Measurements from ENCODE around the gene OPHN1.

DNA sequence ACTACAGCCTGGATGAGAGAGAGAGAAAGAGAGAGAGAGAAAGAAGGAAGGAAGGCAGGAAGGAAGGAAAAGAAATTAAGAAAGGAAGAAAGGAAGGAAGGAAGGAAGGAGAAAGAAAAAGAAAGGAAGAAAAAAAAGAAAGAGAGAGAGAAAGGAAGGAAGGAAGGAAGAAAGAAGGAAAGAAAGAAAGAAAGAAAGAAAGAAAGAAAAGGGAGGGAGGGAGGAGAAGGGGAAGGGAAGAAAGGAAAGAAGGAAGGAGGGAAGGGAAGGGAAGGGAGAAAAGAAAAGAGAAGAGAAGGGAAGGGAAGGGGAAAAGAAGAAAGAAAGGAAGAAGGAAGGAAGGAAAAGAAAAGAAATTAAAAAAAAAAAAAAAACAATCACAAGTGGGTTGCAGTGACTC lies 146.3 kb downstream of the OPHN1 start:
- no peak for TF ChIP-seq POLR2A (IDR thresholded peaks at IDR 0.05)
- TF ChIP-seq, protein P1, sequence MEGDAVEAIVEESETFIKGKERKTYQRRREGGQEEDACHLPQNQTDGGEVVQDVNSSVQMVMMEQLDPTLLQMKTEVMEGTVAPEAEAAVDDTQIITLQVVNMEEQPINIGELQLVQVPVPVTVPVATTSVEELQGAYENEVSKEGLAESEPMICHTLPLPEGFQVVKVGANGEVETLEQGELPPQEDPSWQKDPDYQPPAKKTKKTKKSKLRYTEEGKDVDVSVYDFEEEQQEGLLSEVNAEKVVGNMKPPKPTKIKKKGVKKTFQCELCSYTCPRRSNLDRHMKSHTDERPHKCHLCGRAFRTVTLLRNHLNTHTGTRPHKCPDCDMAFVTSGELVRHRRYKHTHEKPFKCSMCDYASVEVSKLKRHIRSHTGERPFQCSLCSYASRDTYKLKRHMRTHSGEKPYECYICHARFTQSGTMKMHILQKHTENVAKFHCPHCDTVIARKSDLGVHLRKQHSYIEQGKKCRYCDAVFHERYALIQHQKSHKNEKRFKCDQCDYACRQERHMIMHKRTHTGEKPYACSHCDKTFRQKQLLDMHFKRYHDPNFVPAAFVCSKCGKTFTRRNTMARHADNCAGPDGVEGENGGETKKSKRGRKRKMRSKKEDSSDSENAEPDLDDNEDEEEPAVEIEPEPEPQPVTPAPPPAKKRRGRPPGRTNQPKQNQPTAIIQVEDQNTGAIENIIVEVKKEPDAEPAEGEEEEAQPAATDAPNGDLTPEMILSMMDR (IDR thresholded peaks at IDR 0.05), result no peak

Data from adrenal gland (tissue), 5 donors.